Body of pancreas (tissue), 4 donors: ENCODE measurements around the gene TTC27. TPM values are rescaled to one million over a fixed set of nuclear protein-coding genes. Genes with fewer than 3 reads are reported as not detected.

Experiments
- ATAC-seq: fragments of 150-250 bp; one replicate; pipeline ENCODE4 v1.9.1; 2016
- DNase-seq, 4 donors: peaks; one replicate each; pipeline ENCODE4 v3.0.0-alpha.2; 2019
- H3K27ac ChIP-seq, 4 donors: fragments of 200-600 bp; sonication (generic); 1 replicate in 3 of 4; 2 replicates in 1 of 4; pipeline versions ENCODE4 v1.5.1 to v1.6.1; 2016 to 2019; ENCODE audit warnings: mild to moderate bottlenecking in 1 of 4, mixed read lengths in 1 of 4, moderate library complexity in 1 of 4
- H3K27me3 ChIP-seq, 2 donors: fragments of 200-600 bp; sonication (generic); one replicate each; pipeline ENCODE4 v1.6.0; 2016; ENCODE audit warnings: mild to moderate bottlenecking in 1 of 2
- H3K36me3 ChIP-seq, 2 donors: fragments of 200-600 bp; sonication (generic); replicated peaks in 1 of 2; 2 replicates each; pipeline ENCODE4 v1.5.1; 2016; ENCODE audit warnings: low read depth in 2 of 2; ENCODE audit not compliant: insufficient read depth in 1 of 2
- H3K4me1 ChIP-seq: fragments of 200-600 bp; sonication (generic); one replicate; pipeline ENCODE4 v1.6.0; 2016
- H3K4me3 ChIP-seq, 2 donors: fragments of 200-600 bp; sonication (generic); 1 replicate in 1 of 2; 2 replicates in 1 of 2; pipeline ENCODE4 v1.5.1; 2016 to 2019
- H3K9me3 ChIP-seq, 3 donors: fragments of 200-600 bp; sonication (generic); 1 replicate in 2 of 3; 2 replicates in 1 of 3; pipeline ENCODE4 v1.5.1; 2016
- CTCF ChIP-seq, 7 experiments: fragments of 450-650 bp in 4 of 7; fragments of 200-600 bp in 3 of 7; sonication (generic) in 3 of 7; IDR thresholded peaks; one replicate each; pipeline ENCODE4 v1.5.1; 2016 to 2019; ENCODE audit warnings: antibody characterized with exemption in 7 of 7
- POLR2A ChIP-seq, 3 donors: fragments of 450-650 bp; IDR thresholded peaks; one replicate each; pipeline ENCODE4 v1.6.1; 2016; ENCODE audit warnings: antibody characterized with exemption in 3 of 3, mild to moderate bottlenecking in 2 of 3
- whole genome bisulfite sequencing, 2 donors: methylation state at CpG; one replicate each; pipeline ENCODE4 v1.1.5; 2017; 5-methylcytosine and 5-hydroxymethylcytosine counted together
- intact Hi-C: fragments of 100-400 bp; cut with DNase I; formaldehyde crosslinking; loops from one replicate; pipeline ENCODE4 v1.15.1; 2023
- total RNA-seq, 2 donors: library from RNA; depleted of rRNA; stranded (reverse); fragments of >200 nt; gene quantifications; one replicate each; pipeline ENCODE4 v1.1.0, GENCODE V29; 2016

Gene TTC27
- total RNA-seq, 2 donors from 2014 or later: 5.6 to 9.3 TPM

- H3K36me3 ChIP-seq: no peaks in the 10 kb centered on the region
- no peaks in the 10 kb centered on the region for H3K4me1 ChIP-seq
- intact Hi-C loops: no loop called here
- no peak overlapping the region for H3K27ac ChIP-seq
- DNase-seq (no peak), ATAC-seq (no peak)
- H3K4me3 ChIP-seq: no peak overlapping the region
- no peaks in the 10 kb centered on the region for H3K9me3 ChIP-seq
- TF ChIP-seq POLR2A (IDR thresholded peaks at IDR 0.05) (no peak), CTCF (IDR thresholded peaks at IDR 0.05) (no peak)
- H3K27me3 ChIP-seq: no peaks in the 10 kb centered on the region
Measured at GRCh38 chr2:32860385-32860784, 232.5 kb downstream of the TTC27 start.

- WGBS, 2 donors: 69 to 84% methylated on average over 4 of the region's 4 CpGs
- TF ChIP-seq POLR2A (IDR thresholded peaks at IDR 0.05) (no peak), CTCF (IDR thresholded peaks at IDR 0.05) (no peak)
- no peak for ATAC-seq
- Histone ChIP-seq H3K27ac (no peak overlapping the region), H3K4me3 (no peak overlapping the region), H3K4me1 (no peaks in the 10 kb centered on the region), H3K36me3 (no peaks in the 10 kb centered on the region), H3K9me3 (no peaks in the 10 kb centered on the region), H3K27me3 (no peaks in the 10 kb centered on the region)
- no peak for DNase-seq
- intact Hi-C loops: no loop called here
Measured at GRCh38 chr2:32862269-32863055, 234.6 kb downstream of the TTC27 start.

GRCh38 chr2:32863326-32863725, 235.5 kb downstream of the TTC27 start:
- Histone ChIP-seq H3K4me3 (no peak overlapping the region), H3K4me1 (no peaks in the 10 kb centered on the region), H3K27me3 (no peaks in the 10 kb centered on the region), H3K27ac (no peak overlapping the region), H3K36me3 (no peaks in the 10 kb centered on the region), H3K9me3 (no peaks in the 10 kb centered on the region)
- no peak for ATAC-seq
- 67% methylated on average over 2 of the region's 2 CpGs for WGBS, 2 donors
- intact Hi-C loops: no loop called here
- DNase-seq: no peak
- TF ChIP-seq POLR2A (IDR thresholded peaks at IDR 0.05): no peak
- no peak for TF ChIP-seq CTCF (IDR thresholded peaks at IDR 0.05)

GRCh38 chr2:32863803-32864202, 236.0 kb downstream of the TTC27 start:
- DNase-seq (no peak), ATAC-seq (no peak)
- Histone ChIP-seq H3K27me3 (no peaks in the 10 kb centered on the region), H3K4me1 (no peaks in the 10 kb centered on the region), H3K36me3 (no peaks in the 10 kb centered on the region), H3K4me3 (no peak overlapping the region), H3K27ac (no peak overlapping the region), H3K9me3 (no peaks in the 10 kb centered on the region)
- TF ChIP-seq CTCF (IDR thresholded peaks at IDR 0.05): no peak
- TF ChIP-seq POLR2A (IDR thresholded peaks at IDR 0.05): no peak
- 84 to 100% methylated on average over 1 to 7 of the region's 7 CpGs for WGBS, 2 donors
- intact Hi-C loops: no loop called here
